HepG2 (cell line): ENCODE data around the gene ALKBH5. TPM values are rescaled to one million over a fixed set of nuclear protein-coding genes. Genes with fewer than 3 reads are reported as not detected.

Source experiments
- BRD4 ChIP-seq: sonication (generic); formaldehyde crosslinking; IDR thresholded peaks from 2 replicates; pipeline ENCODE4 v1.4.0; 2020; ENCODE audit warnings: missing genetic modification reagents
- CC2D1A ChIP-seq: sonication (generic); formaldehyde crosslinking; IDR thresholded peaks from 2 replicates; pipeline ENCODE4 v1.8.1; 2023; ENCODE audit warnings: mild to moderate bottlenecking, missing genetic modification reagents
- ETS1 ChIP-seq: sonication (generic); formaldehyde crosslinking; IDR thresholded peaks from 2 replicates; pipeline ENCODE4 v1.4.0; 2020; ENCODE audit warnings: missing genetic modification reagents
- FOXO1 ChIP-seq: sonication (generic); formaldehyde crosslinking; IDR thresholded peaks from 2 replicates; pipeline ENCODE4 v1.4.0; 2020; ENCODE audit warnings: missing genetic modification reagents
- HMGXB3 ChIP-seq: sonication (generic); formaldehyde crosslinking; IDR thresholded peaks from 2 replicates; pipeline ENCODE4 v1.4.0; 2020; ENCODE audit warnings: missing genetic modification reagents, borderline replicate concordance
- HMGXB4 ChIP-seq, 2 experiments: sonication (generic) in 1 of 2; formaldehyde crosslinking in 1 of 2; IDR thresholded peaks; 2 replicates each; pipeline versions ENCODE4 v1.4.0 to v1.6.1; 2018 to 2020; ENCODE audit warnings: missing genetic modification reagents in 2 of 2, borderline replicate concordance in 1 of 2, low read depth in 1 of 2, mild to moderate bottlenecking in 1 of 2, missing biosample characterization in 1 of 2
- KDM1A ChIP-seq: IDR thresholded peaks from 2 replicates; pipeline ENCODE4 v1.6.1; 2016; ENCODE audit warnings: missing compliant biosample characterization
- MATR3 ChIP-seq: sonication (generic); formaldehyde crosslinking; IDR thresholded peaks from 2 replicates; pipeline ENCODE4 v1.4.0; 2020; ENCODE audit warnings: missing genetic modification reagents
- PREB ChIP-seq: sonication (generic); formaldehyde crosslinking; IDR thresholded peaks from 2 replicates; pipeline ENCODE4 v1.4.0; 2020; ENCODE audit warnings: missing genetic modification reagents
- UBTF ChIP-seq: sonication (generic); formaldehyde crosslinking; IDR thresholded peaks from 2 replicates; pipeline ENCODE4 v1.4.0; 2020; ENCODE audit warnings: mild to moderate bottlenecking, missing genetic modification reagents
- ZFP90 ChIP-seq: sonication (generic); formaldehyde crosslinking; IDR thresholded peaks from 2 replicates; pipeline ENCODE4 v1.8.0; 2022; ENCODE audit warnings: missing genetic modification reagents, mild to moderate bottlenecking, inconsistent platforms, borderline replicate concordance
- ZNF282 ChIP-seq: fragments of 450-650 bp; IDR thresholded peaks from 2 replicates; pipeline ENCODE4 v1.6.1; 2018; ENCODE audit not compliant: partially characterized antibody
- ZNF33A ChIP-seq: sonication (generic); formaldehyde crosslinking; IDR thresholded peaks from 2 replicates; pipeline ENCODE4 v1.5.1; 2020; ENCODE audit warnings: missing genetic modification reagents, mild to moderate bottlenecking, moderate library complexity, borderline replicate concordance
- ZNF629 ChIP-seq: sonication (generic); formaldehyde crosslinking; conservative IDR thresholded peaks from 2 replicates; pipeline ENCODE4 v1.5.0; 2020; ENCODE audit warnings: missing genetic modification reagents
- ZNF737 ChIP-seq: sonication (generic); formaldehyde crosslinking; IDR thresholded peaks from 2 replicates; pipeline ENCODE4 v1.5.0; 2020; ENCODE audit warnings: missing genetic modification reagents, mild to moderate bottlenecking, borderline replicate concordance
- ZNF816 ChIP-seq: sonication (generic); formaldehyde crosslinking; IDR thresholded peaks from 2 replicates; pipeline ENCODE4 v1.8.0; 2022; ENCODE audit warnings: missing genetic modification reagents, mild to moderate bottlenecking, borderline replicate concordance
- ZSCAN5A ChIP-seq: sonication (generic); formaldehyde crosslinking; IDR thresholded peaks from 2 replicates; pipeline ENCODE4 v1.8.0; 2022; ENCODE audit warnings: mild to moderate bottlenecking, missing genetic modification reagents, borderline replicate concordance
- polyA plus RNA-seq, 8 experiments: library from polyadenylated mRNA; depleted of rRNA in 3 of 8; stranded (reverse) in 7 of 8; unstranded in 1 of 8; fragments of >200 nt; fragmentation: Illumina TruSeq in 4 of 8; extraction: Trizol in 4 of 8; gene quantifications; 2 replicates each; pipeline versions ENCODE4 v1.2.1 to v1.2.3, GENCODE V29; 2011 to 2016; ENCODE audit warnings: low read depth in 4 of 8, missing spikeins in 1 of 8, mixed read lengths in 1 of 8; ENCODE audit not compliant: insufficient read depth in 1 of 8
- total RNA-seq, 5 experiments: library from RNA; depleted of rRNA; stranded (reverse); fragments of >200 nt; fragmentation: Illumina TruSeq; extraction: Trizol; gene quantifications; 2 replicates each; pipeline ENCODE4 v1.2.3, GENCODE V29; 2016; ENCODE audit warnings: low read depth in 1 of 5

The ALKBH5 gene
- total and polyA plus RNA-seq, 2 of the 13 experiments (the other 11 are each of a cell fraction or from before 2014, with no cell fraction given) = 68.9 to 76.9 TPM

GRCh38 chr17:18191236-18191667, 7.6 kb downstream of the ALKBH5 start (continued):
- no peak for TF ChIP-seq CC2D1A (CRISPR knock-in tag)
- TF ChIP-seq ETS1 (CRISPR knock-in tag) = no peak
- no peak for TF ChIP-seq ZSCAN5A (CRISPR knock-in tag)
- TF ChIP-seq FOXO1 (CRISPR knock-in tag) = peak; percentile 15; the same call in 1 of the 2 replicates
- no peak for TF ChIP-seq KDM1A (CRISPR knock-in tag)
- no peak for TF ChIP-seq ZFP90 (CRISPR knock-in tag)
- TF ChIP-seq BRD4 (CRISPR knock-in tag) = no peak
- TF ChIP-seq PREB (CRISPR knock-in tag) = no peak
- TF ChIP-seq HMGXB4 (CRISPR knock-in tag; IDR thresholded peaks at IDR 0.05; ENCODE audit: borderline replicate concordance in 1 of 2, low read depth in 1 of 2) = no peak
- TF ChIP-seq ZNF629 = no peak; the same call in 1 of the 2 replicates
- TF ChIP-seq UBTF = no peak
- TF ChIP-seq ZNF816 = no peak
- 0 out of 2 replicates have a peak, but pooled peaks have one; percentile 27 for TF ChIP-seq HMGXB3 (CRISPR knock-in tag)
- no peak for TF ChIP-seq ZNF282
- TF ChIP-seq ZNF737 (CRISPR knock-in tag) = no peak
- no peak for TF ChIP-seq ZNF33A
- no peak for TF ChIP-seq MATR3 (CRISPR knock-in tag)
